HG02870 (cell line): ENCODE data around the gene DNM1.
"Not testable (repeated sequence)": the region's sequence is repeated elsewhere in the genome, so short reads cannot be mapped to it uniquely, and the experiment has no call there.

Experiments used
- ATAC-seq: cut with Tn5 transposase; IDR thresholded peaks from one replicate; pipeline ENCODE4 v1.9.1; 2021; ENCODE audit warnings: mild to moderate bottlenecking, moderate library complexity; ENCODE audit not compliant: unreplicated experiment

The DNM1 gene

GRCh38 chr9:128222880-128223670 is 19.9 kb downstream of the DNM1 start:
- no peak for ATAC-seq

GRCh38 chr9:128224877-128225276 is 21.7 kb downstream of the DNM1 start:
- ATAC-seq, result no peak

- ATAC-seq, result no peak
Observed at GRCh38 chr9:128225770-128226411, 22.7 kb downstream of the DNM1 start.

- no peak for ATAC-seq
Observed at GRCh38 chr9:128226412-128226801, 23.2 kb downstream of the DNM1 start.

- ATAC-seq, result not testable (repeated sequence)
Observed at GRCh38 chr9:128230897-128231296, 27.7 kb downstream of the DNM1 start.

GRCh38 chr9:128231638-128232527 is 28.7 kb downstream of the DNM1 start:
- no peak for ATAC-seq

- no peak for ATAC-seq
Observed at GRCh38 chr9:128232528-128233428, 29.6 kb downstream of the DNM1 start.

GRCh38 chr9:128233817-128234406 is 30.7 kb downstream of the DNM1 start:
- ATAC-seq, result no peak

GRCh38 chr9:128242124-128242523 is 38.9 kb downstream of the DNM1 start:
- ATAC-seq, result no peak

- no peak for ATAC-seq
Observed at GRCh38 chr9:128242828-128243214, 39.6 kb downstream of the DNM1 start.

GRCh38 chr9:128243215-128244018 is 40.2 kb downstream of the DNM1 start:
- ATAC-seq, result no peak

- no peak for ATAC-seq
Observed at GRCh38 chr9:128244091-128244836, 41.1 kb downstream of the DNM1 start.

- no peak for ATAC-seq
Observed at GRCh38 chr9:128244837-128245231, 41.7 kb downstream of the DNM1 start.

- no peak for ATAC-seq
Observed at GRCh38 chr9:128245421-128246151, 42.4 kb downstream of the DNM1 start.

GRCh38 chr9:128246471-128246870 is 43.3 kb downstream of the DNM1 start:
- no peak for ATAC-seq

GRCh38 chr9:128247226-128247803 is 44.1 kb downstream of the DNM1 start:
- no peak for ATAC-seq

- ATAC-seq, result no peak
Observed at GRCh38 chr9:128249558-128249907, 46.4 kb downstream of the DNM1 start.
